Measurements from ENCODE around the gene AP2M1.

The AP2M1 gene

GRCh38 chr3:184183679-184184078 is 9.0 kb downstream of the AP2M1 start:
- DNase-seq = no peak

GRCh38 chr3:184184546-184185230 is 10.0 kb downstream of the AP2M1 start:
- no peak for DNase-seq

GRCh38 chr3:184185461-184186183 is 11.0 kb downstream of the AP2M1 start:
- DNase-seq = peak; percentile 96 to 98

GRCh38 chr3:184186184-184186901 is 11.7 kb downstream of the AP2M1 start, which contains the start of gene ABCF3:
ABCF3 (plus strand) TSS chr3:184186199; CDS start chr3:184186208, 9 bp downstream.
- no peak for DNase-seq

GRCh38 chr3:184186902-184187207 is 12.2 kb downstream of the AP2M1 start:
- DNase-seq = no peak

- DNase-seq = no peak
Measured at GRCh38 chr3:184188080-184188479, 13.4 kb downstream of the AP2M1 start.

GRCh38 chr3:184189421-184189820 is 14.8 kb downstream of the AP2M1 start:
- DNase-seq = no peak

GRCh38 chr3:184192889-184193288 is 18.2 kb downstream of the AP2M1 start:
- no peak for DNase-seq

- no peak for DNase-seq
Measured at GRCh38 chr3:184193991-184194539, 19.4 kb downstream of the AP2M1 start.

- DNase-seq = no peak
Measured at GRCh38 chr3:184196536-184196935, 21.9 kb downstream of the AP2M1 start.

GRCh38 chr3:184198509-184198908 is 23.9 kb downstream of the AP2M1 start:
- no peak for DNase-seq

- DNase-seq = no peak
Measured at GRCh38 chr3:184200825-184201224, 26.2 kb downstream of the AP2M1 start.

- no peak for DNase-seq
Measured at GRCh38 chr3:184203526-184203925, 28.9 kb downstream of the AP2M1 start.

- DNase-seq = no peak
Measured at GRCh38 chr3:184209146-184209923, 34.7 kb downstream of the AP2M1 start.

GRCh38 chr3:184211297-184211696 is 36.6 kb downstream of the AP2M1 start:
- DNase-seq = no peak

GRCh38 chr3:184211718-184212117 is 37.1 kb downstream of the AP2M1 start:
- DNase-seq = no peak

- DNase-seq = no peak
Measured at GRCh38 chr3:184218814-184219213, 44.2 kb downstream of the AP2M1 start.

- no peak for DNase-seq
Measured at GRCh38 chr3:184222521-184222920, 47.9 kb downstream of the AP2M1 start.

- DNase-seq = no peak
Measured at GRCh38 chr3:184223946-184224345, 49.3 kb downstream of the AP2M1 start.

GRCh38 chr3:184227481-184227935 is 52.9 kb downstream of the AP2M1 start:
- no peak for DNase-seq

GRCh38 chr3:184228376-184229137 is 53.9 kb downstream of the AP2M1 start:
- DNase-seq = no peak

Measured in NCI-H187 (cell line).